Endothelial cell of umbilical vein (primary cell): ENCODE data around the gene SLC9A3. TPM values are rescaled to one million over a fixed set of nuclear protein-coding genes. Genes with fewer than 3 reads are reported as not detected.

ENCODE experiments used
- BruUV-seq: library from RNA; stranded (reverse); fragments of 400-500 nt; replicated peaks from 2 replicates; lab custom pipeline; 2021; lab: Mats Ljungman, UMichigan
- CTCF ChIA-PET: fragments of 300-600, 350-600 bp; sonication (Branson Sonifier 250); formaldehyde crosslinking; loops from one replicate; lab custom pipeline; 2021; ENCODE audit warnings: antibody characterized with exemption, inconsistent platforms; lab: Charles Lee
- POLR2A ChIA-PET: fragments of 300-600, 350-600 bp; sonication (Branson Sonifier 250); formaldehyde crosslinking; loops from one replicate; lab custom pipeline; 2021; ENCODE audit warnings: antibody characterized with exemption, inconsistent platforms; lab: Charles Lee
- DNase-seq: peaks from one replicate; pipeline ENCODE4 v3.0.0-alpha.2; 2011; ENCODE audit warnings: low read depth, low spot score
- FAIRE-seq: peaks from 2 replicates; lab custom pipeline; 2011; peaks lifted over from hg19 to GRCh38; lab: Jason Lieb, UNC
- H2AFZ ChIP-seq: 2 replicates; pipeline ENCODE4 v1.6.0; 2012; ENCODE audit warnings: low read depth, low read length, control low read depth, inconsistent platforms
- H3K27ac ChIP-seq: 2 replicates; pipeline ENCODE4 v1.5.1; 2011; ENCODE audit warnings: low read depth, mild to moderate bottlenecking, control low read depth, low read length, moderate library complexity; ENCODE audit not compliant: insufficient read depth
- H3K27me3 ChIP-seq, 2 experiments: 2 replicates each; pipeline versions ENCODE4 v1.6.0 to v1.6.1; 2011; ENCODE audit warnings: low read length in 2 of 2, mixed read lengths in 1 of 2; ENCODE audit not compliant: control insufficient read depth in 2 of 2, insufficient read depth in 2 of 2
- H3K36me3 ChIP-seq, 2 experiments: 2 replicates in 1 of 2; 3 replicates in 1 of 2; pipeline ENCODE4 v1.5.1; 2011; ENCODE audit warnings: low read length in 2 of 2, mild to moderate bottlenecking in 1 of 2, moderate library complexity in 1 of 2; ENCODE audit not compliant: control insufficient read depth in 2 of 2, insufficient read depth in 2 of 2; ENCODE audit errors: extremely low read depth in 1 of 2
- H3K4me1 ChIP-seq: 3 replicates; pipeline ENCODE4 v1.5.1; 2011; ENCODE audit warnings: mild to moderate bottlenecking, low read length; ENCODE audit not compliant: control insufficient read depth, insufficient read depth; ENCODE audit errors: extremely low read depth
- H3K4me2 ChIP-seq: 2 replicates; pipeline ENCODE4 v1.6.1; 2011; ENCODE audit warnings: low read length, control low read depth, mixed read lengths; ENCODE audit not compliant: insufficient read depth
- H3K4me3 ChIP-seq, 3 experiments: fragments of 200-600 bp in 1 of 3; sonication (generic), shearing (Covaris generic) in 1 of 3; replicated peaks in 1 of 3; 2 replicates each; pipeline ENCODE4 v1.5.1; 2011 to 2016; ENCODE audit warnings: control low read depth in 3 of 3, low read length in 3 of 3, mild to moderate bottlenecking in 2 of 3, inconsistent platforms in 1 of 3, low read depth in 1 of 3, moderate library complexity in 1 of 3; ENCODE audit not compliant: insufficient read depth in 1 of 3
- H3K79me2 ChIP-seq: 2 replicates; pipeline ENCODE4 v1.6.0; 2012; ENCODE audit warnings: low read length, inconsistent platforms; ENCODE audit not compliant: control insufficient read depth, insufficient read depth
- H3K9ac ChIP-seq: replicated peaks from 2 replicates; pipeline ENCODE3; 2011; ENCODE audit warnings: low read length, control low read depth; ENCODE audit not compliant: insufficient read depth; ENCODE audit errors: extremely low read depth
- H3K9me1 ChIP-seq: replicated peaks from 3 replicates; pipeline ENCODE4 v1.6.0; 2011; ENCODE audit warnings: mild to moderate bottlenecking, low read length; ENCODE audit not compliant: control insufficient read depth, insufficient read depth; ENCODE audit errors: extremely low read depth
- H3K9me3 ChIP-seq: replicated peaks from 2 replicates; pipeline ENCODE4 v1.5.1; 2012; ENCODE audit warnings: low read length, inconsistent platforms; ENCODE audit not compliant: control insufficient read depth, insufficient read depth
- H4K20me1 ChIP-seq: replicated peaks from 2 replicates; pipeline ENCODE3; 2011; ENCODE audit warnings: mild to moderate bottlenecking, low read length; ENCODE audit not compliant: control insufficient read depth, insufficient read depth; ENCODE audit errors: extremely low read depth
- CTCF ChIP-seq, 2 donors: IDR thresholded peaks; 1 replicate in 1 of 2; 2 replicates in 1 of 2; pipeline ENCODE4 v1.5.1; 2011; ENCODE audit warnings: low read length in 2 of 2, mild to moderate bottlenecking in 2 of 2, moderate library complexity in 2 of 2, control low read depth in 1 of 2, inconsistent platforms in 1 of 2, low read depth in 1 of 2; ENCODE audit not compliant: insufficient read depth in 1 of 2; ENCODE audit errors: extremely low read depth in 1 of 2
- EZH2 ChIP-seq: IDR thresholded peaks from 2 replicates; pipeline ENCODE4 v1.6.1; 2012; ENCODE audit warnings: borderline replicate concordance, low read depth, mild to moderate bottlenecking, moderate library complexity, low read length, inconsistent platforms; ENCODE audit not compliant: severe bottlenecking
- FOS ChIP-seq: IDR thresholded peaks from 2 replicates; pipeline ENCODE4 v1.6.1; 2011; ENCODE audit warnings: mild to moderate bottlenecking, low read length, moderate library complexity, borderline replicate concordance; ENCODE audit not compliant: insufficient read depth
- GATA2 ChIP-seq: IDR thresholded peaks from 2 replicates; pipeline ENCODE4 v1.7.0; 2011; ENCODE audit warnings: low read depth, mild to moderate bottlenecking, moderate library complexity, mixed read lengths, low read length; ENCODE audit not compliant: insufficient read length, insufficient read depth
- JUN ChIP-seq: IDR thresholded peaks from 2 replicates; pipeline ENCODE4 v1.6.1; 2011; ENCODE audit warnings: borderline replicate concordance, low read depth; ENCODE audit not compliant: insufficient read length, insufficient read depth
- MAX ChIP-seq: IDR thresholded peaks from 2 replicates; pipeline ENCODE4 v1.6.1; 2011; ENCODE audit not compliant: insufficient read depth, insufficient read length
- MYC ChIP-seq: IDR thresholded peaks from one replicate; pipeline ENCODE4 v1.6.1; 2011; ENCODE audit warnings: mild to moderate bottlenecking, low read depth, low read length
- POLR2A ChIP-seq: IDR thresholded peaks from 2 replicates; pipeline ENCODE4 v1.6.1; 2012; ENCODE audit warnings: low read depth, mild to moderate bottlenecking, control low read depth, low read length
- POLR2AphosphoS5 ChIP-seq: IDR thresholded peaks from 2 replicates; pipeline ENCODE4 v1.6.1; 2012; ENCODE audit warnings: low read depth, mild to moderate bottlenecking, control low read depth, low read length, moderate library complexity; ENCODE audit not compliant: insufficient read depth
- dilution Hi-C: fragments of 300-500 bp; cut with MboI; formaldehyde crosslinking; loops from one replicate; pipeline ENCODE4 v1.15.0; 2019; ENCODE audit warnings: low sequenced_read_pairs; ENCODE audit not compliant: extremely low pct_ligation_motif_present
- intact Hi-C: fragments of 100-400 bp; cut with micrococcal nuclease; formaldehyde crosslinking; loops from one replicate; pipeline ENCODE4 v1.10.0; 2022
- polyA plus RNA-seq, 4 experiments: library from polyadenylated mRNA; depleted of rRNA in 3 of 4; stranded (reverse) in 3 of 4; unstranded in 1 of 4; fragments of >200 nt; gene quantifications; 2 replicates each; pipeline versions ENCODE4 v1.2.1 to v1.2.3, GENCODE V29; 2011 to 2012; ENCODE audit warnings: missing spikeins in 1 of 4
- total RNA-seq: library from RNA; stranded (reverse); gene quantifications from 2 replicates; pipeline ENCODE4 v1.2.3, GENCODE V29; 2021

The SLC9A3 gene
- total and polyA plus RNA-seq, 2 donors (not counting 3 experiments of a cell fraction or from before 2014, with no cell fraction given) = 0.79 to 0.82 TPM

DNA sequence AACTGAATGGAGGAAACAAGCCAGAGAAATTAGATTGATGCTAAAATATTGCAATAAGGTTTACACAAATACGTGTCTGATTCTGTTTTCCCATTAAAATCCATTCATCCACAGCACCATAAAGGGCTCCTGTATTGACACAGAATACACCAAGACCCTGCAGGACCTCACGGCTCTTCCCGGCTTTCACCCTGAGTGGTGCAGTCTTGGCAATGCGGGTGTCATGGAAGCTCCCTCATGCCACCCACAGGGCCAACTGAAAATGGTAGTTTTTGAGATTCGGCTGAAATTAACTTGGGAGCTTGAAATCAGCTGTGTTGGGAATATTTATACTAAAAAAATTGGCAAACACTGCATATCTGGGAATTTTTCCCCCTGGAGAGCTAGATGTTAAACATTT lies 98.5 kb downstream of the SLC9A3 start:
- Histone ChIP-seq H3K27me3 (no peaks in the 10 kb centered on the region), H3K4me3 (no peak overlapping the region), H3K79me2 (no peaks in the 10 kb centered on the region), H3K9me3 (no peaks in the 10 kb centered on the region), H3K27ac (no peak overlapping the region), H3K9ac (no peak overlapping the region), H3K4me2 (no peak overlapping the region), H2AFZ (no peak overlapping the region), H3K36me3 (no peaks in the 10 kb centered on the region), H3K9me1 (no peaks in the 10 kb centered on the region), H3K4me1 (no peaks in the 10 kb centered on the region), H4K20me1 (no peaks in the 10 kb centered on the region)
- intact Hi-C loops = no loop called here
- ChIA-PET POLR2A (no interaction called here), CTCF (interaction anchor here (0.6 to 1.9 kb wide), 13 partner anchors 10 to 237 kb away, joined by 3 to 39 read pairs (median 4); partner anchors contain the start of gene AHRR)
- TF ChIP-seq EZH2 (no peak), CTCF (IDR thresholded peaks at IDR 0.05; ENCODE audit: extremely low read depth in 1 of 2, insufficient read depth in 1 of 2, low read depth in 1 of 2, low read length in 2 of 2) (peak; percentile 8 to 24)
- no TSS peak for BruUV-seq
- peak; percentile 20 for DNase-seq
- FAIRE-seq = peak; percentile 40
- dilution Hi-C loops = no loop called here

DNA sequence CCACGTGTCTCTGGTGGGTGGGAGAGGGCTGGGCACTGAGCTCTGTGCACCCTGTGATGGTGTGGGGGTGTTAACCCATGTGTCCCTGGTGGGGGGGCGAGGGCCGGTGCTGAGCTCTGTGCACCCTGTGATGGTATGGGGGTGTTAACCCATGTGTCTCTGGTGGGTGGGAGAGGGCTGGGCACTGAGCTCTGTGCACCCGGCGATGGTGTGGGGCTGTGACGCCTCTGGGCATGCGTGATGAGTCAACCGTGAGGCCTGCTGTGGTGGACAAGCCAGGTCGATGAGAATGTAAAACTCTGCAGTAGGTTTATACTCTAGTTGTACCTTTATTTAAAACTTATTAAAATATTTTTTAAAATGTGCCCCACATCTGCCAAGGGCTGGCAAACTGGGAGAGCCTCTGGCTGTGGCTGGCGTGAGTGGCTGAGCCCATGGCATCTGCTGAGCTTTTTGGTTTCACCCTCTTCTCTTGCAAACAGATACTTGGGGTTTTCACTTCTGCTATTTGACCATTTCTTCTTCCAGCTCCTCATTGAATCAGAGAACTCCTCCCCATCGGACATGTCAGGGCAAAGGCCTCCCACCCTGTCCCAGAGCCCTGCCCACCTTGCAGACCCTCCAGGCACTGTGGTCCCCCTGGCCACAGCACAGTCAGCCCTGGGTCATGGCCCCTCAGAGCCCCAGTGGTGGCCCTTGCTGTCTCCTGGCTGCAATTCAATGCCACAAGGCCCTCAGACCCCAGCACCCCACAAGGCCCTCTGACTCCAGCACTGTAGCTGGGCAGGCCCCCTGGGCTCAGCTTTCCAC lies 99.7 kb downstream of the SLC9A3 start:
- BruUV-seq = no TSS peak
- H3K4me1 ChIP-seq = no peaks in the 10 kb centered on the region
- H3K9ac ChIP-seq = no peak overlapping the region
- no peak for DNase-seq
- H4K20me1 ChIP-seq = no peaks in the 10 kb centered on the region
- H3K9me3 ChIP-seq = no peaks in the 10 kb centered on the region
- dilution Hi-C loops = no loop called here
- ChIA-PET CTCF (interaction anchor here (1.5 to 1.9 kb wide), 5 partner anchors 53 to 236 kb away, joined by 3 to 39 read pairs (median 12); partner anchors contain the start of gene AHRR), POLR2A (no interaction called here)
- intact Hi-C loops = no loop called here
- H2AFZ ChIP-seq = no peak overlapping the region
- no peak for FAIRE-seq
- no peak overlapping the region for H3K27ac ChIP-seq
- H3K4me3 ChIP-seq = no peak overlapping the region
- H3K36me3 ChIP-seq = no peaks in the 10 kb centered on the region
- no peaks in the 10 kb centered on the region for H3K9me1 ChIP-seq
- H3K4me2 ChIP-seq = no peak overlapping the region
- H3K79me2 ChIP-seq = no peaks in the 10 kb centered on the region
- H3K27me3 ChIP-seq = no peaks in the 10 kb centered on the region
- TF ChIP-seq CTCF (IDR thresholded peaks at IDR 0.05; ENCODE audit: extremely low read depth in 1 of 2, insufficient read depth in 1 of 2, low read depth in 1 of 2, low read length in 2 of 2) (no peak), EZH2 (no peak), GATA2 (no peak), POLR2A (no peak), MAX (no peak), JUN (no peak), POLR2AphosphoS5 (no peak), FOS (no peak), MYC (no peak)
